Subcutaneous preadipocyte (primary cell): ENCODE measurements around the gene NT5C3B. TPM values are rescaled to one million over a fixed set of nuclear protein-coding genes. Genes with fewer than 3 reads are reported as not detected.

Experiments used
- small RNA-seq: library from RNA; depleted of rRNA; stranded (forward); fragments of <200 nt; gene quantifications from one replicate; pipeline ENCODE3, GENCODE V24; 2012
- total RNA-seq: library from RNA; depleted of rRNA; stranded (reverse); fragments of >200 nt; gene quantifications from 2 replicates; pipeline ENCODE4 v1.2.3, GENCODE V29; 2012

Gene NT5C3B
- 43.4 and 61.7 TPM in 2 replicates for total RNA-seq

GRCh38 chr17:41835800-41836549, at the start of gene NT5C3B:
Gene NT5C3B, minus strand, starts transcription at chr17:41836232. Its CDS starts 39 bp downstream, at chr17:41836193.

GRCh38 chr17:41864836-41865595, 29.0 kb upstream of the NT5C3B start, which contains the start of gene KLHL11:
Gene KLHL11, minus strand, starts transcription at chr17:41865423. Its CDS starts 53 bp downstream, at chr17:41865370.

GRCh38 chr17:41837761-41838538, 1.9 kb upstream of the NT5C3B start, which contains the start of gene KLHL10:
Gene KLHL10, plus strand, starts transcription at chr17:41837825. Its CDS starts 108 bp downstream, at chr17:41837933.

GRCh38 chr17:41812381-41813151, 23.5 kb downstream of the NT5C3B start, which contains the start of gene FKBP10:
Gene FKBP10, plus strand, starts transcription at chr17:41813004. Its CDS starts 31 bp downstream, at chr17:41813035.

GRCh38 chr17:41811549-41812380, 24.3 kb downstream of the NT5C3B start, which contains the start of gene P3H4:
Gene P3H4, minus strand, starts transcription at chr17:41811949. Its CDS starts 34 bp downstream, at chr17:41811915.

GRCh38 chr17:41786227-41787020, 49.6 kb downstream of the NT5C3B start, which contains the start of gene JUP:
Gene JUP, minus strand, starts transcription at chr17:41786711. Its CDS starts 14,857 bp downstream, at chr17:41771854.

Small RNA genes lying within 50 kb of the gene (small RNA-seq; reads per million reads assigned to genes)
- not detected for gene AC125257.2

Other genes with a start within 250 kb of the NT5C3B start
- 0.59 TPM in 1 of 2 replicates, not detected in the other for gene KRT14, start 249.3 kb downstream of the NT5C3B start, total RNA-seq
- not detected in 2 replicates for gene KRT16, start 223.5 kb downstream of the NT5C3B start, total RNA-seq
- 1.2 and 1.8 TPM in 2 replicates for gene KRT17, start 211.7 kb downstream of the NT5C3B start, total RNA-seq
- 55.1 and 55.7 TPM in 2 replicates for gene EIF1, start 147.3 kb downstream of the NT5C3B start, total RNA-seq
- not detected in 2 replicates for gene GAST, start 123.9 kb downstream of the NT5C3B start, total RNA-seq
- not detected in 2 replicates for gene HAP1, start 101.6 kb downstream of the NT5C3B start, total RNA-seq
- gene JUP, start 49.5 kb downstream of the NT5C3B start, total RNA-seq: 0.98 and 3.7 TPM in 2 replicates
- 38.6 and 42.0 TPM in 2 replicates for gene P3H4, start 24.3 kb downstream of the NT5C3B start, total RNA-seq
- 239 and 240 TPM in 2 replicates for gene FKBP10, start 23.2 kb downstream of the NT5C3B start, total RNA-seq
- under 0.01 and 0.37 TPM in 2 replicates for gene KLHL10, start 1.6 kb upstream of the NT5C3B start, total RNA-seq
- gene KLHL11, start 29.2 kb upstream of the NT5C3B start, total RNA-seq: 19.1 and 30.3 TPM in 2 replicates
- 233 and 404 TPM in 2 replicates for gene ACLY, start 82.7 kb upstream of the NT5C3B start, total RNA-seq
- gene ODAD4, start 94.4 kb upstream of the NT5C3B start, total RNA-seq: 0.37 and 0.59 TPM in 2 replicates
- gene CNP, start 130.6 kb upstream of the NT5C3B start, total RNA-seq: 48.5 and 54.0 TPM in 2 replicates
- gene DNAJC7, start 181.2 kb upstream of the NT5C3B start, total RNA-seq: 64.3 and 78.8 TPM in 2 replicates
- 19.5 and 26.0 TPM in 2 replicates for gene NKIRAS2, start 183.9 kb upstream of the NT5C3B start, total RNA-seq
- gene C17orf113, start 214.4 kb upstream of the NT5C3B start, total RNA-seq: under 0.01 and 0.37 TPM in 2 replicates